ENCODE results near the gene WDR45. TPM values are rescaled to one million over a fixed set of nuclear protein-coding genes. Genes with fewer than 3 reads are reported as not detected.

The WDR45 gene
- polyA plus RNA-seq, 1 experiment, result 165 TPM

DNA sequence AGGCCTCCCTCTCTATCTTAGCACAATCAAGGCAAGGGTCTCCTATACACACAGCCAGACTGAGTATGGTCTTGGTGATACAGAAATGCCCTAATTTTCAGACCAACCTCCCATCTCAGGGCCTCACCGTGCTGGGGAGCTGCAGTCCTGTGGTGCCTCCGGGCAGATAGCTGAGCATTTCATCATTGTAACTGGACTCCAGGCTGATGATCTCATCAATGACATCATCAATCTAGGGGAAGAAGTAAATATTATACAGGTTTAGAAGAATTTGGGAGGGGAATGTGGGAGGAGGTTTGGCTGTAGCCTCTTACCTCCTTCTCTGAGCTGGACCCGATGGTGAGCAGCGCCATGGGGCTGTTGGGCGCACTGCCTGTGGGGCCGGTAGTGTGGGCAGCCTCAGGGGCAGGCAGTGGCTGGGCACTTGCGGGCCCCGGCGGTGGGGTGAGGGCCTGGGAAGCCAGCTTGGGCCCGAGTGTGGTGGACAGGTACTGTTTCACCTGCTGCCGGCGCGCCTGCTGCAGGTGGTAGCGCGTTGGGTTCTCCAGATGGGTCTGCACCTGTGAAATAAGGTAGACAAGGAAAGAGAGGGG lies 41.7 kb downstream of the WDR45 start:
- ChIA-PET POLR2A (no interaction called here), CTCF (interaction anchor here (1.0 kb wide), 1 partner anchor 9 kb away, joined by 4 read pairs; no protein-coding TSS in a partner anchor)
- no peak overlapping the region for H3K4me3 ChIP-seq (ENCODE audit: low read depth, low read length)
- no peaks in the 10 kb centered on the region for H3K27me3 ChIP-seq (ENCODE audit: control insufficient read depth, insufficient read depth, low read length)
- TF ChIP-seq, protein P1, sequence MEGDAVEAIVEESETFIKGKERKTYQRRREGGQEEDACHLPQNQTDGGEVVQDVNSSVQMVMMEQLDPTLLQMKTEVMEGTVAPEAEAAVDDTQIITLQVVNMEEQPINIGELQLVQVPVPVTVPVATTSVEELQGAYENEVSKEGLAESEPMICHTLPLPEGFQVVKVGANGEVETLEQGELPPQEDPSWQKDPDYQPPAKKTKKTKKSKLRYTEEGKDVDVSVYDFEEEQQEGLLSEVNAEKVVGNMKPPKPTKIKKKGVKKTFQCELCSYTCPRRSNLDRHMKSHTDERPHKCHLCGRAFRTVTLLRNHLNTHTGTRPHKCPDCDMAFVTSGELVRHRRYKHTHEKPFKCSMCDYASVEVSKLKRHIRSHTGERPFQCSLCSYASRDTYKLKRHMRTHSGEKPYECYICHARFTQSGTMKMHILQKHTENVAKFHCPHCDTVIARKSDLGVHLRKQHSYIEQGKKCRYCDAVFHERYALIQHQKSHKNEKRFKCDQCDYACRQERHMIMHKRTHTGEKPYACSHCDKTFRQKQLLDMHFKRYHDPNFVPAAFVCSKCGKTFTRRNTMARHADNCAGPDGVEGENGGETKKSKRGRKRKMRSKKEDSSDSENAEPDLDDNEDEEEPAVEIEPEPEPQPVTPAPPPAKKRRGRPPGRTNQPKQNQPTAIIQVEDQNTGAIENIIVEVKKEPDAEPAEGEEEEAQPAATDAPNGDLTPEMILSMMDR (IDR thresholded peaks at IDR 0.05; ENCODE audit: insufficient read depth, low read depth, low read length), result no peak
- no peak for DNase-seq (ENCODE audit: low read depth)
- H3K36me3 ChIP-seq (ENCODE audit: control insufficient read depth, insufficient read depth, low read length), result peaks cover 21% of the 10 kb centered on the region

- no peak for DNase-seq (ENCODE audit: low read depth)
- Histone ChIP-seq H3K4me3 (ENCODE audit: low read depth, low read length) (no peak overlapping the region), H3K27me3 (ENCODE audit: control insufficient read depth, insufficient read depth, low read length) (no peaks in the 10 kb centered on the region), H3K36me3 (ENCODE audit: control insufficient read depth, insufficient read depth, low read length) (peaks cover 21% of the 10 kb centered on the region)
- TF ChIP-seq, protein P1 (IDR thresholded peaks at IDR 0.05; ENCODE audit: insufficient read depth, low read depth, low read length), result no peak
- ChIA-PET CTCF (interaction anchor here (1.0 kb wide), 2 partner anchors 8 to 58 kb away, joined by 3 to 4 read pairs; partner anchors contain the start of gene KCND1), POLR2A (no interaction called here)
Observed at GRCh38 chrX:49030283-49030682, 49.4 kb downstream of the WDR45 start.

DNA sequence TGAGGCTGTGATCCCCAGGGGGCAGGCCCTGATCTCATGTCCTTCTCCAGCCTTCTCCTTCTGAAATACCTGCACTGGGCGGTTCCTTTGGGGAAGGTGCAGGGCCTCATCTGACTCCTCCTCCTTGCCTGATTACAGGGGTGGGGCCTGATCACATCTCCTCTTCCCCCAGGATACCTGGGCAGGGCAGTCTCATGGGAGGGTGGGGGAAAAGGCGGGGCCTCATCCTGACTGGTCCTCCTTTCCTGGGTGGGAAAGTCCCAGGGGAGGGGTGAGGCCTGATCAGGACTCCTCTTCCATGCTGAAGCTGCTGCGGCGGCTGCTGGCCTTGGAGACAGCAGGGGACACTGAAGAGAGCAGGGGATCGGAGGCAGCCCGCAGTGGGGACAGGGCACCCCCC lies 49.8 kb downstream of the WDR45 start:
- CTCF ChIA-PET, result interaction anchor here (1.0 kb wide), 2 partner anchors 8 to 58 kb away, joined by 3 to 4 read pairs; partner anchors contain the start of gene KCND1
- no peak overlapping the region for H3K4me3 ChIP-seq (ENCODE audit: low read depth, low read length)
- H3K36me3 ChIP-seq (ENCODE audit: control insufficient read depth, insufficient read depth, low read length), result peaks cover 21% of the 10 kb centered on the region
- TF ChIP-seq, protein P1 (IDR thresholded peaks at IDR 0.05; ENCODE audit: insufficient read depth, low read depth, low read length), result no peak
- POLR2A ChIA-PET, result no interaction called here
- no peaks in the 10 kb centered on the region for H3K27me3 ChIP-seq (ENCODE audit: control insufficient read depth, insufficient read depth, low read length)
- no peak for DNase-seq (ENCODE audit: low read depth)

Small RNA genes lying within 50 kb of the gene (small RNA-seq; reads per million reads assigned to genes)
- gene RNU4-52P (ENCODE audit: insufficient read length, low read depth, low replicate concordance), result not detected

Other genes with a start within 250 kb of the WDR45 start
- not detected in 2 replicates for gene PCSK1N, start 244.3 kb downstream of the WDR45 start, polyA plus RNA-seq (2011; rRNA removed)
- 50.2 and 68.4 TPM in 2 replicates for gene TIMM17B, start 182.1 kb downstream of the WDR45 start, polyA plus RNA-seq (2011; rRNA removed)
- gene PQBP1, start 182.0 kb downstream of the WDR45 start, polyA plus RNA-seq (2011; rRNA removed), result 63.8 and 89.6 TPM in 2 replicates
- gene SLC35A2, start 168.2 kb downstream of the WDR45 start, polyA plus RNA-seq (2011; rRNA removed), result 42.4 and 69.3 TPM in 2 replicates
- 5.6 and 8.0 TPM in 2 replicates for gene PIM2, start 160.9 kb downstream of the WDR45 start, polyA plus RNA-seq (2011; rRNA removed)
- 48.9 and 53.6 TPM in 2 replicates for gene OTUD5, start 122.3 kb downstream of the WDR45 start, polyA plus RNA-seq (2011; rRNA removed)
- 0.51 and 0.83 TPM in 2 replicates for gene KCND1, start 108.0 kb downstream of the WDR45 start, polyA plus RNA-seq (2011; rRNA removed)
- 23.4 and 23.5 TPM in 2 replicates for gene GRIPAP1, start 77.6 kb downstream of the WDR45 start, polyA plus RNA-seq (2011; rRNA removed)
- 20.8 and 26.4 TPM in 2 replicates for gene TFE3, start 36.5 kb downstream of the WDR45 start, polyA plus RNA-seq (2011; rRNA removed)
- gene CCDC120, start 20.9 kb downstream of the WDR45 start, polyA plus RNA-seq (2011; rRNA removed), result 0.49 and 0.96 TPM in 2 replicates
- 41.4 and 48.8 TPM in 2 replicates for gene PRAF2, start 5.9 kb downstream of the WDR45 start, polyA plus RNA-seq (2011; rRNA removed)
- gene GPKOW, start 43.8 kb upstream of the WDR45 start, polyA plus RNA-seq (2011; rRNA removed), result 28.2 and 33.1 TPM in 2 replicates
- gene MAGIX, start 82.9 kb upstream of the WDR45 start, polyA plus RNA-seq (2011; rRNA removed), result 0.45 and 0.67 TPM in 2 replicates
- 217 and 225 TPM in 2 replicates for gene PLP2, start 92.0 kb upstream of the WDR45 start, polyA plus RNA-seq (2011; rRNA removed)
- 4.0 and 6.9 TPM in 2 replicates for gene PRICKLE3, start 106.5 kb upstream of the WDR45 start, polyA plus RNA-seq (2011; rRNA removed)
- 0.07 and 0.10 TPM in 2 replicates for gene SYP, start 120.3 kb upstream of the WDR45 start, polyA plus RNA-seq (2011; rRNA removed)
- gene CACNA1F, start 153.5 kb upstream of the WDR45 start, polyA plus RNA-seq (2011; rRNA removed), result 0.01 TPM in 1 of 2 replicates, not detected in the other
- gene CCDC22, start 155.6 kb upstream of the WDR45 start, polyA plus RNA-seq (2011; rRNA removed), result 9.3 and 13.8 TPM in 2 replicates
- 0.12 and 0.18 TPM in 2 replicates for gene FOXP3, start 184.8 kb upstream of the WDR45 start, polyA plus RNA-seq (2011; rRNA removed)
- 2.5 and 3.5 TPM in 2 replicates for gene PPP1R3F, start 189.9 kb upstream of the WDR45 start, polyA plus RNA-seq (2011; rRNA removed)
- gene GAGE10, start 223.8 kb upstream of the WDR45 start, polyA plus RNA-seq (2011; rRNA removed), result not detected in 2 replicates
- not detected in 2 replicates for gene GAGE12J, start 242.2 kb upstream of the WDR45 start, polyA plus RNA-seq (2011; rRNA removed)